ENCODE results near the gene TSSC4. TPM values are rescaled to one million over a fixed set of nuclear protein-coding genes. Genes with fewer than 3 reads are reported as not detected.

Gene TSSC4
- total RNA-seq, 2 experiments from 2014 or later = 36.2 to 38.9 TPM

- intact Hi-C loops (cut with micrococcal nuclease) = no loop called here
- no peak overlapping the region for H3K4me3 Mint-ChIP-seq
- H3K4me1 Mint-ChIP-seq (ENCODE audit: low read depth) = peaks cover 2% of the 10 kb centered on the region
- CTCF ChIA-PET = interaction anchor here (1.4 to 10.3 kb wide), 4 partner anchors 111 to 464 kb away, joined by 5 to 381 read pairs (median 94); partner anchors contain the start of genes C11orf21 and TSPAN32
- H3K27ac Mint-ChIP-seq = no peak overlapping the region
- TF ChIP-seq, protein P1, sequence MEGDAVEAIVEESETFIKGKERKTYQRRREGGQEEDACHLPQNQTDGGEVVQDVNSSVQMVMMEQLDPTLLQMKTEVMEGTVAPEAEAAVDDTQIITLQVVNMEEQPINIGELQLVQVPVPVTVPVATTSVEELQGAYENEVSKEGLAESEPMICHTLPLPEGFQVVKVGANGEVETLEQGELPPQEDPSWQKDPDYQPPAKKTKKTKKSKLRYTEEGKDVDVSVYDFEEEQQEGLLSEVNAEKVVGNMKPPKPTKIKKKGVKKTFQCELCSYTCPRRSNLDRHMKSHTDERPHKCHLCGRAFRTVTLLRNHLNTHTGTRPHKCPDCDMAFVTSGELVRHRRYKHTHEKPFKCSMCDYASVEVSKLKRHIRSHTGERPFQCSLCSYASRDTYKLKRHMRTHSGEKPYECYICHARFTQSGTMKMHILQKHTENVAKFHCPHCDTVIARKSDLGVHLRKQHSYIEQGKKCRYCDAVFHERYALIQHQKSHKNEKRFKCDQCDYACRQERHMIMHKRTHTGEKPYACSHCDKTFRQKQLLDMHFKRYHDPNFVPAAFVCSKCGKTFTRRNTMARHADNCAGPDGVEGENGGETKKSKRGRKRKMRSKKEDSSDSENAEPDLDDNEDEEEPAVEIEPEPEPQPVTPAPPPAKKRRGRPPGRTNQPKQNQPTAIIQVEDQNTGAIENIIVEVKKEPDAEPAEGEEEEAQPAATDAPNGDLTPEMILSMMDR (IDR thresholded peaks at IDR 0.05) = no peak
- POLR2A ChIA-PET = interaction anchor here (1.5 kb wide), 1 partner anchor 119 kb away, joined by 3 read pairs; no protein-coding TSS in a partner anchor
- H3K9me3 Mint-ChIP-seq = no peaks in the 10 kb centered on the region
- H3K36me3 Mint-ChIP-seq (ENCODE audit: low read depth) = no peaks in the 10 kb centered on the region
- ATAC-seq (no peak), DNase-seq (no peak)
- H3K27me3 Mint-ChIP-seq = no peaks in the 10 kb centered on the region
These were observed 22.8 kb downstream of the TSSC4 start for GRCh38 chr11:2423157-2424025.

DNA sequence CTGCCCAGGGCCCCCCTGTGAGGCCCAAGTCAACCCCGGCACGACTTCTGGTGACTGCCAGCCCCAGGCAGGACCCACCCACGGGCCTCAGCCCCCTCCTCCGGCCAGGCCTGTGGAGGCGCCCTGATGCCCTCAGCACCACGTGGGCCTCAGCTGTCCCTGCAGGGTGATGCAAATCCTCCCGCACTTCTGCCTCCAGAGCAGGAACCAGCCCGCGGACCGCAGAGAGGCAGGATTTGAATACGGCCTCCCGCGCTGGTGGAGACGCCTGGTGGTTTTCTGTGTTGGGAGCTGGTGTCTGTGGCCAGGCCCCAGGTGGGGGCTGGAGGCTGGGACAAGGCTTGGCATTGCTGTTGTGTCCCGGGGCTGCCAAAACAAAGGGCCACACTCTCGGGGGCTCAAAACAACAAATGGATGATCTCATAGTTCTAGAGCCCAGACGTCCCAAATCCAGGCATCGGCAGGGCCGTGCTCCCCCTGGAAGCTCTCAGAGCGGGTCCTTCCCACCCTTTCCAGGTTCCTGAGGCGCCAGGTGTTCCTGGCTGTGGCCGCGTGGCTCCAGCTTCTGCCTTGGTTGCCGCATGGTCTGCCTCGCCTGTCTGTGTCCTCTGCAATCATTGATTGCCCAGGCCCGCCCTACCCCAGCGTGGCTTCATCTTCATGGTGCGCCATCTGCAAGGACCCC lies 24.4 kb downstream of the TSSC4 start:
- TF ChIP-seq, protein P1 (IDR thresholded peaks at IDR 0.05) = no peak
- Mint-ChIP-seq H3K4me3 (no peak overlapping the region), H3K27ac (no peak overlapping the region), H3K36me3 (ENCODE audit: low read depth) (no peaks in the 10 kb centered on the region), H3K9me3 (no peaks in the 10 kb centered on the region), H3K4me1 (ENCODE audit: low read depth) (no peaks in the 10 kb centered on the region), H3K27me3 (no peaks in the 10 kb centered on the region)
- POLR2A ChIA-PET = interaction anchor here (1.5 kb wide), 1 partner anchor 121 kb away, joined by 3 read pairs; no protein-coding TSS in a partner anchor
- CTCF ChIA-PET = interaction anchor here (1.5 to 10.3 kb wide), 3 partner anchors 109 to 238 kb away, joined by 5 to 381 read pairs (median 182); partner anchors contain the start of genes C11orf21 and TSPAN32
- no peak for DNase-seq
- intact Hi-C loops (cut with micrococcal nuclease) = loop anchor here (5.0 kb wide), 1 partner anchor 462 kb away; the partner anchor contains the start of gene CDKN1C
- ATAC-seq = no peak

GRCh38 chr11:2425506-2425905 lies 25.0 kb downstream of the TSSC4 start:
- H3K36me3 Mint-ChIP-seq (ENCODE audit: low read depth) = no peaks in the 10 kb centered on the region
- ChIA-PET CTCF (interaction anchor here (1.3 to 10.3 kb wide), 3 partner anchors 109 to 239 kb away, joined by 3 to 381 read pairs (median 182); partner anchors contain the start of genes C11orf21 and TSPAN32), POLR2A (no interaction called here)
- no peaks in the 10 kb centered on the region for H3K9me3 Mint-ChIP-seq
- TF ChIP-seq, protein P1 (IDR thresholded peaks at IDR 0.05) = no peak
- no peak overlapping the region for H3K4me3 Mint-ChIP-seq
- H3K27me3 Mint-ChIP-seq = no peaks in the 10 kb centered on the region
- H3K4me1 Mint-ChIP-seq (ENCODE audit: low read depth) = no peaks in the 10 kb centered on the region
- ATAC-seq = no peak
- DNase-seq = no peak
- intact Hi-C loops (cut with micrococcal nuclease) = loop anchor here (5.0 kb wide), 1 partner anchor 462 kb away; the partner anchor contains the start of gene CDKN1C
- H3K27ac Mint-ChIP-seq = no peak overlapping the region

- intact Hi-C loops (cut with micrococcal nuclease) = loop anchor here (5.0 kb wide), 1 partner anchor 461 kb away; the partner anchor contains the start of gene CDKN1C
- no peak for DNase-seq
- H3K27me3 Mint-ChIP-seq = no peaks in the 10 kb centered on the region
These were observed 25.7 kb downstream of the TSSC4 start for GRCh38 chr11:2426221-2426620.

More at GRCh38 chr11:2426221-2426620, 25.7 kb downstream of the TSSC4 start:
- H3K36me3 Mint-ChIP-seq (ENCODE audit: low read depth) = no peaks in the 10 kb centered on the region
- H3K4me1 Mint-ChIP-seq (ENCODE audit: low read depth) = no peaks in the 10 kb centered on the region
- TF ChIP-seq, protein P1 (IDR thresholded peaks at IDR 0.05) = no peak
- H3K4me3 Mint-ChIP-seq = no peak overlapping the region
- H3K27ac Mint-ChIP-seq = no peak overlapping the region
- ChIA-PET POLR2A (no interaction called here), CTCF (interaction anchor here (1.3 to 10.3 kb wide), 3 partner anchors 108 to 240 kb away, joined by 3 to 381 read pairs (median 182); partner anchors contain the start of genes C11orf21 and TSPAN32)
- no peaks in the 10 kb centered on the region for H3K9me3 Mint-ChIP-seq
- ATAC-seq = no peak

All from activated CD8-positive, alpha-beta T cell treated with anti-CD3 and anti-CD28 coated beads for 36 hours (primary cell).